ENCODE results near the gene TBRG4.

- TF ChIP-seq POLR2A (IDR thresholded peaks at IDR 0.05) (no peak), CTCF (IDR thresholded peaks at IDR 0.05) (no peak), POLR2AphosphoS5 (IDR thresholded peaks at IDR 0.05) (no peak)
Measured at GRCh38 chr7:45140827-45141226, 29.3 kb upstream of the TBRG4 start.
